ENCODE data around the gene PPM1H.

PPM1H gene

DNA sequence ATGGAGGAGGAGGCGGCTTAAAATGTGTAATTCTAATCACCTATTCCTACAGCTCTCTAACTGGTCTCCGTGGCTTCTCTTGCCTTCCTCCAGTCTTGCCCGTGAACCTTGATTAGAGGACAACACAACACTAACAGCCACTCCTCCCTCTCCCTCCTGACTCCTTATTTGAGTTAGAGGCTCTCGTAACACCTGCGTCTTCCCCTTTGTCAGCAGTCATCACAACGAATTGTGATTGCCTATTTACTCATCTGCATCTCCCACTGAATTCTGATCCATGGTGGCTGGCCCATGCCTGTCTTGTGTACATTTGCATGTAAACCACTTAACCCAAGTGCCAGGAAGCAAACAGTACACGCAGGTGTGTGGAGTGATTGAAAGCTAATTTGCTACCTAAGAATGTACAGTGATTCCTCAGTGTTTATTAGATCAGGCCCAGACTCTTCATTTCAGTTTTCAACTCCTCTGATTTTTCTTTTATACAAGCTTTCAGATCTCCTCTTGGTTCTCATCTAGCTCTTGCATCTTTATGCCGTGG lies 313.8 kb downstream of the PPM1H start:
- TF ChIP-seq, protein P1, sequence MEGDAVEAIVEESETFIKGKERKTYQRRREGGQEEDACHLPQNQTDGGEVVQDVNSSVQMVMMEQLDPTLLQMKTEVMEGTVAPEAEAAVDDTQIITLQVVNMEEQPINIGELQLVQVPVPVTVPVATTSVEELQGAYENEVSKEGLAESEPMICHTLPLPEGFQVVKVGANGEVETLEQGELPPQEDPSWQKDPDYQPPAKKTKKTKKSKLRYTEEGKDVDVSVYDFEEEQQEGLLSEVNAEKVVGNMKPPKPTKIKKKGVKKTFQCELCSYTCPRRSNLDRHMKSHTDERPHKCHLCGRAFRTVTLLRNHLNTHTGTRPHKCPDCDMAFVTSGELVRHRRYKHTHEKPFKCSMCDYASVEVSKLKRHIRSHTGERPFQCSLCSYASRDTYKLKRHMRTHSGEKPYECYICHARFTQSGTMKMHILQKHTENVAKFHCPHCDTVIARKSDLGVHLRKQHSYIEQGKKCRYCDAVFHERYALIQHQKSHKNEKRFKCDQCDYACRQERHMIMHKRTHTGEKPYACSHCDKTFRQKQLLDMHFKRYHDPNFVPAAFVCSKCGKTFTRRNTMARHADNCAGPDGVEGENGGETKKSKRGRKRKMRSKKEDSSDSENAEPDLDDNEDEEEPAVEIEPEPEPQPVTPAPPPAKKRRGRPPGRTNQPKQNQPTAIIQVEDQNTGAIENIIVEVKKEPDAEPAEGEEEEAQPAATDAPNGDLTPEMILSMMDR (IDR thresholded peaks at IDR 0.05; ENCODE audit: low read depth, low read length) = no peak

DNA sequence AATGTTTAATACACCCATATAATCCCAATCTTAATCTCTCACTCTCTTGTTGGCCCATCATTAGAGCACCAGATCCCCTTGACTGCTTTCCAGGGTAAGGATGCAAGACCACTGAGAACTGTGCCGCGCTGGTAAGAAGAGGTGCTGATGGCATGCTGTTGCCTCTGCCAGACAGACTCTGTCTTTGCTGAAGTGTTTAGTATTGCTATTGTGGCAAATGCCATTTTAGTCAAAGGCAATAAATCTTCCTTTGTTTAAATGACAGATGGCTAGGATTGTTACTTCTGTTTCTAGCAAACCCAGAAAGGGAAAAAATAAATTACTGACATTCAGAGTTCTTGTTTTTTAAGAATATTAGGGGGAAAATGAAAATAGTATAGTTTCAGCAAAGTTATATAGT lies 316.0 kb downstream of the PPM1H start:
- TF ChIP-seq, protein P1 (IDR thresholded peaks at IDR 0.05; ENCODE audit: low read depth, low read length) = no peak
- no peak for DNase-seq (ENCODE audit: extremely low read depth, low read depth)

More for the DNA sequence above, 313.8 kb downstream of the PPM1H start:
- no peak for DNase-seq (ENCODE audit: extremely low read depth, low read depth)

DNA sequence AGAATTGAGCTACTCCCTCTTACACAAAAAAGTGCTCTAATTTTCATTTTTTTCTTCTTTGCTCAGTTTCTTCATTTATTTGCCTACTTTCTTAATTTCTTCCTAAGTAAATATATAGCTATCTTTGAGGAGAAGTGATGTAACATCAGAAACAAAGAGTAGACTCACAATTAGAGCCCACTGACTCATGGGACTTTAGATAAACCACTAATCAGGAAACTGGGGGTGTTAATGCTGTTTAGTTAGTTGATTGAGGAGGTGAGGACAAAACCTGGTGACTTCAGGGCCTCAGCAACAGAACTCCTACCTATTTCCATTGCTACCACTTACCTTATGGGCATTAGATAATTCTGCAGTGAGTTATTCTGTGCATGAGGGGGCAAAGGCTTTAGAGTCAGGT lies 316.6 kb downstream of the PPM1H start:
- TF ChIP-seq, protein P1 (IDR thresholded peaks at IDR 0.05; ENCODE audit: low read depth, low read length) = no peak
- no peak for DNase-seq (ENCODE audit: extremely low read depth, low read depth)

- TF ChIP-seq, protein P1 (IDR thresholded peaks at IDR 0.05; ENCODE audit: low read depth, low read length) = no peak
- DNase-seq (ENCODE audit: extremely low read depth, low read depth) = no peak
Observed at GRCh38 chr12:62613081-62613480, 321.9 kb downstream of the PPM1H start.

DNA sequence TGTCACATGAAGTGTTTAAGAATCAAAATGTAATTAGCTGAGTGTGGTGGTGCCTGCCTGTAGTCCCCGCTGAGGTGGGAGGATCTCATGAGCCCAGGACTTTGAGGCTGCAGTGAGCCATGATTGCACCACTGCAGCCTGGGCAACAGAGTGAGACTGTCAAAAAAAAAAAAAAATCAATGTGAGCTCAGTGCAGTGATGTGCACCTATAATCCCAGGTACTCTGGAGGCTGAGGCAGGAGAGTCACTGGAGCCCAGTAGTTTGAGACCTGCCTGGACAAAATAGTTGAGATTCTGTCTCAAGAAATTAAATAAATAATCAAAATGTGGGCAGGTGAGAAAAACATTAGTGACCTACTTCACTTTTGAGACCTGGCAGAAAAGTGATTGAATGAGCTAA lies 328.3 kb downstream of the PPM1H start:
- DNase-seq (ENCODE audit: extremely low read depth, low read depth) = no peak
- TF ChIP-seq, protein P1 (IDR thresholded peaks at IDR 0.05; ENCODE audit: low read depth, low read length) = no peak

DNA sequence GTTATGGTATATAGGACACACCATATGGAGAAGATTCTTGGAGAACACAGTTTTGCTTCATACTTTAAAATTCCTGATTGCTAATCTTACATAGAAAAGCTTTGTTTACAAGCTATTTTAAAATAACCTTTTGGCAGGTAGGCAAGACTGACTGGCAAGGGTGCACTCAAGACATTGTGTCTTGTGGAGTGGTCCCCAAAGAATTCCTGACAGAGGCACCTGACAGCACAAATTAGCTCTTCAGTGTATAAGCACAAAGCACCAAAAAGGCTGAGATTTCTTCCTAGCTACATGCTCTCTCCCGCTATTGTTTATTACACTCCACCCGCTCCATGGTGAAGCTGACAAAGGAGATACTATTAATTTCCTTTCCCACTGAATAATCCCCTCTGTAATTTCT lies 329.0 kb downstream of the PPM1H start:
- TF ChIP-seq, protein P1 (IDR thresholded peaks at IDR 0.05; ENCODE audit: low read depth, low read length) = no peak
- no peak for DNase-seq (ENCODE audit: extremely low read depth, low read depth)

DNA sequence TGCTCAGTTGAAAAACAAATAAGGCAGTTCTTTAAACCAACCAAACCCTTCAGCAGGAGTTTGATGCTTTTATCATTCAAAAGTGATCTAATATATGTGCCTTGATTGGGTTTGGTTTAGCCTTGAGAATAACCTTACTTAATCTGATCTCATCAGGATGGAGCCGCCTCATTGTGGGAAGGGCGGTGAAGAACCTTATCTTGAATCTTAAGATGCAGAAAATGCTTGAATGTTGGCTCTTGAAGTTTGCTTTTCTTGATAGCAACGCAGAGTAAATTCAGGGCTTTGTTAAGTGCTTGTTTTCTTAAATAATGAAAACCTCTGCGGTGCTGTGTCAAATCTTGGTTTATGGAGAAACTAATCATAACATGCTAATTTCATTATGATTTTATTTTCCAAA lies 330.1 kb downstream of the PPM1H start:
- TF ChIP-seq, protein P1 (IDR thresholded peaks at IDR 0.05; ENCODE audit: low read depth, low read length) = no peak
- DNase-seq (ENCODE audit: extremely low read depth, low read depth) = no peak

Measured in AG09319 (cell line).